Spleen (tissue), 7 donors: Measurements from ENCODE around the gene ATP2C2.

ENCODE experiments used
- CTCF ChIP-seq, 11 experiments: fragments of 200-600 bp in 7 of 11; fragments of 450-650 bp in 4 of 11; sonication (generic) in 4 of 11; IDR thresholded peaks in 8 of 11; conservative IDR thresholded peaks in 3 of 11; 1 replicate in 7 of 11; 2 replicates in 4 of 11; pipeline versions ENCODE4 v1.4.0 to v1.8.0; 2016 to 2021; ENCODE audit warnings: antibody characterized with exemption in 11 of 11, inconsistent platforms in 4 of 11, mild to moderate bottlenecking in 1 of 11
- POLR2AphosphoS5 ChIP-seq, 3 donors: sonication (generic); formaldehyde crosslinking; IDR thresholded peaks; one replicate each; pipeline ENCODE4 v1.5.1; 2017; ENCODE audit warnings: antibody characterized with exemption in 3 of 3
- donor health status: DM: no; HTN: no; CAD: no; lungs with moderate emphysema.
- donor health status: DM: no; HTN: no; CAD: no.
- donor health status: DM: no; HTN: no; CAD: no.

- TF ChIP-seq POLR2AphosphoS5 (IDR thresholded peaks at IDR 0.05) (no peak), CTCF (IDR thresholded peaks at IDR 0.05 in 8 of 11, conservative IDR thresholded peaks at IDR 0.05 in 3 of 11) (no peak)
These were observed 38.3 kb upstream of the ATP2C2 start for GRCh38 chr16:84329843-84330684.
